ENCODE measurements around the gene BMX.

GRCh38 chrX:15566244-15566643 lies 65.6 kb downstream of the BMX start:
- TF ChIP-seq TARDBP (IDR thresholded peaks at IDR 0.05) (no peak), SP1 (IDR thresholded peaks at IDR 0.05) (no peak)
